SU-DHL-6 (cell line): ENCODE measurements around the gene OR2G3.

Experiments
- H2AFZ ChIP-seq: fragments of 200-600 bp; sonication (generic); 2 replicates; pipeline ENCODE4 v1.6.1; 2014; ENCODE audit warnings: low read depth, mild to moderate bottlenecking, moderate library complexity, mixed read lengths, antibody characterized with exemption, low read length; ENCODE audit not compliant: severe bottlenecking
- H3F3A ChIP-seq: fragments of 200-600 bp; shearing (Covaris generic); 2 replicates; pipeline ENCODE4 v1.6.0; 2016; ENCODE audit warnings: antibody characterized with exemption, mild to moderate bottlenecking; ENCODE audit not compliant: insufficient read depth
- H3K27ac ChIP-seq: fragments of 200-600 bp; sonication (generic); 2 replicates; pipeline ENCODE4 v1.5.1; 2016; ENCODE audit warnings: low read depth, mild to moderate bottlenecking, low read length, moderate library complexity, mixed read lengths
- H3K27me3 ChIP-seq: fragments of 200-600 bp; sonication (generic), shearing (Covaris generic); 2 replicates; pipeline ENCODE4 v1.6.0; 2014; ENCODE audit warnings: mild to moderate bottlenecking, low read length
- H3K36me3 ChIP-seq: fragments of 200-600 bp; sonication (generic); 2 replicates; pipeline ENCODE4 v1.6.1; 2014; ENCODE audit warnings: mild to moderate bottlenecking, low read length, mixed read lengths
- H3K4me2 ChIP-seq: fragments of 300-600, 200-600 bp; shearing (Covaris generic), sonication (generic); 2 replicates; pipeline ENCODE4 v1.6.0; 2014; ENCODE audit warnings: low read length, low read depth, mild to moderate bottlenecking; ENCODE audit not compliant: poor library complexity, severe bottlenecking
- H3K4me3 ChIP-seq: fragments of 200-600 bp; sonication (generic); 2 replicates; pipeline ENCODE4 v1.5.1; 2014; ENCODE audit warnings: antibody characterized with exemption, low read length, mild to moderate bottlenecking, mixed read lengths; ENCODE audit not compliant: insufficient read depth, poor library complexity, severe bottlenecking
- H3K79me2 ChIP-seq: fragments of 200-600 bp; sonication (generic); 2 replicates; pipeline ENCODE4 v1.6.1; 2014; ENCODE audit warnings: mild to moderate bottlenecking, low read length, moderate library complexity; ENCODE audit not compliant: insufficient read depth
- H3K9ac ChIP-seq: fragments of 200-600 bp; sonication (generic); 2 replicates; pipeline ENCODE4 v1.7.0; 2014; ENCODE audit warnings: mild to moderate bottlenecking, low read length
- H3K9me2 ChIP-seq: fragments of 200-600 bp; sonication (generic); replicated peaks from 2 replicates; pipeline ENCODE4 v1.6.1; 2014; ENCODE audit warnings: low read length; ENCODE audit not compliant: insufficient read depth
- H3K9me3 ChIP-seq: fragments of 200-600 bp; sonication (generic); 2 replicates; pipeline ENCODE4 v1.6.1; 2014; ENCODE audit warnings: low read length, mixed read lengths; ENCODE audit not compliant: insufficient read depth
- H4K20me1 ChIP-seq: fragments of 200-600 bp; sonication (generic); 2 replicates; pipeline ENCODE4 v1.6.1; 2014; ENCODE audit warnings: low read depth, mild to moderate bottlenecking, antibody characterized with exemption, low read length, moderate library complexity, mixed read lengths
- CTCF ChIP-seq: fragments of 200-600 bp; sonication (generic); IDR thresholded peaks from one replicate; pipeline ENCODE4 v1.5.1; 2017; ENCODE audit warnings: antibody characterized with exemption, mild to moderate bottlenecking, low read length, moderate library complexity; ENCODE audit not compliant: insufficient read depth, poor library complexity, severe bottlenecking
- EZH2phosphoT487 ChIP-seq: fragments of 200-600 bp; sonication (generic), shearing (Covaris generic); conservative IDR thresholded peaks from 2 replicates; pipeline ENCODE4 v1.6.1; 2018; ENCODE audit warnings: mild to moderate bottlenecking, antibody characterized with exemption, low read length, moderate library complexity, mixed read lengths

Gene OR2G3

GRCh38 chr1:247646867-247647266 is 41.5 kb downstream of the OR2G3 start:
- TF ChIP-seq CTCF (no peak), EZH2phosphoT487 (no peak)
- H2AFZ ChIP-seq: no peak overlapping the region
- no peaks in the 10 kb centered on the region for H4K20me1 ChIP-seq
- H3K9me2 ChIP-seq: no peaks in the 10 kb centered on the region
- H3K79me2 ChIP-seq: no peaks in the 10 kb centered on the region
- H3K4me2 ChIP-seq: no peak overlapping the region
- H3K9ac ChIP-seq: no peak overlapping the region
- H3K4me3 ChIP-seq: no peak overlapping the region
- H3K27ac ChIP-seq: no peak overlapping the region
- no peaks in the 10 kb centered on the region for H3K36me3 ChIP-seq
- H3K27me3 ChIP-seq: no peaks in the 10 kb centered on the region
- H3K9me3 ChIP-seq: no peaks in the 10 kb centered on the region
- H3F3A ChIP-seq: no peaks in the 10 kb centered on the region

GRCh38 chr1:247647864-247648263 is 42.5 kb downstream of the OR2G3 start:
- no peak overlapping the region for H3K4me3 ChIP-seq
- no peaks in the 10 kb centered on the region for H3K79me2 ChIP-seq
- H3F3A ChIP-seq: no peaks in the 10 kb centered on the region
- H2AFZ ChIP-seq: no peak overlapping the region
- no peaks in the 10 kb centered on the region for H3K27me3 ChIP-seq
- H3K9me3 ChIP-seq: no peaks in the 10 kb centered on the region
- H3K36me3 ChIP-seq: no peaks in the 10 kb centered on the region
- H4K20me1 ChIP-seq: no peaks in the 10 kb centered on the region
- H3K4me2 ChIP-seq: no peak overlapping the region
- no peak overlapping the region for H3K27ac ChIP-seq
- H3K9me2 ChIP-seq: no peaks in the 10 kb centered on the region
- no peak overlapping the region for H3K9ac ChIP-seq
- no peak for TF ChIP-seq CTCF
- TF ChIP-seq EZH2phosphoT487: no peak

GRCh38 chr1:247653040-247653439 is 47.7 kb downstream of the OR2G3 start:
- Histone ChIP-seq H2AFZ (no peak overlapping the region), H3F3A (no peaks in the 10 kb centered on the region), H3K27me3 (no peaks in the 10 kb centered on the region), H3K9me2 (no peaks in the 10 kb centered on the region), H3K4me2 (no peak overlapping the region), H3K4me3 (no peak overlapping the region), H3K27ac (no peak overlapping the region), H3K79me2 (no peaks in the 10 kb centered on the region), H3K36me3 (no peaks in the 10 kb centered on the region), H3K9me3 (no peaks in the 10 kb centered on the region), H4K20me1 (no peaks in the 10 kb centered on the region), H3K9ac (no peak overlapping the region)
- TF ChIP-seq EZH2phosphoT487 (no peak), CTCF (no peak)
